ENCODE data around the gene GOSR1. TPM values are rescaled to one million over a fixed set of nuclear protein-coding genes. Genes with fewer than 3 reads are reported as not detected.
"Not testable (repeated sequence)": the region's sequence is repeated elsewhere in the genome, so short reads cannot be mapped to it uniquely, and the experiment has no call there.

GOSR1 gene
- total and polyA plus RNA-seq, 2 donors (not counting 3 experiments of a cell fraction or from before 2014, with no cell fraction given), result 13.8 to 41.0 TPM

DNA sequence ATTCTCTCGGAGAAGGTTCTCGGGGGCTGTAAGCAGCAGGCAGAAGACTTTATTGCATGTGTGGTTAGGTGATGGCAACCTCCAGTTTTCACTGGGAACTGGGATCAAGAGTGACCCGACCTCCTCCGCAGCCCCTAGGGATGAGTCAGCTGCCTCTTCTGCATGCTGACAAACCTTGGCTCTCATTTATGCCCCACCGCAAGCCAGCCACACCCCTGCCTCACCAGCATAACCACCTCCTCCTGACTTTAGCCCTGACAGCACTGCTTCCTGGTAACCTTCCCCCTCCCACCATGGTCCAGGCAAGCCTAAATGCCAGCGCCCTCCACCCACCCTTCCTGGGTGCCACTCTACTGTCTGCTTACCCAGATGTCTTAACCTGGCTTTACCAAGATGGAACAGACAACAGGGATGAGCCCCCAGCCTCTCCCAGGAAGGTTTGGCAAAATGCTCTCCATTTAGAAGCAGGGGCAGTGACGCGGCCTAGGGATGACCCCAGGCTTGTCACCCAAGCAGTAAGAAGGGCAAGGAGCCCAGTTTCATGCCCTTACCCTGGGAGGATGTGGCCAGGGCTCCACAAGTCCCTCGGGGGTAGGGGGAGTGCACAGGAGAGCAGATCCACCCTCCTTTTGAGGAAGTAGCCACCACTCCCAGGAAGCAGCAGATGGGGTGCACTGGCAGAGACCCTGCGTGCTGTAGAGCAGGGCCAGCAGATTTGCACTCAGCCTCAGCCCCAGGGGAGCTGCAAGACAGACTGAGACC, 73.5 kb downstream of the GOSR1 start:
- dilution Hi-C loops (cut with MboI; ENCODE audit: extremely low pct_ligation_motif_present, low sequenced_read_pairs) (no loop called here), intact Hi-C loops (cut with micrococcal nuclease) (no loop called here)
- Histone ChIP-seq H3K27me3 (ENCODE audit: control insufficient read depth in 2 of 2, insufficient read depth in 2 of 2, low read length in 2 of 2) (no peaks in the 10 kb centered on the region), H3K4me2 (ENCODE audit: insufficient read depth, low read length) (no peak overlapping the region), H3K9me1 (replicated peaks; ENCODE audit: control insufficient read depth, extremely low read depth, insufficient read depth, low read length) (no peaks in the 10 kb centered on the region), H3K27ac (ENCODE audit: insufficient read depth, low read depth, low read length) (no peak overlapping the region), H2AFZ (ENCODE audit: low read depth, low read length) (no peak overlapping the region), H3K9ac (replicated peaks; ENCODE audit: extremely low read depth, insufficient read depth, low read length) (no peak overlapping the region), H3K4me1 (ENCODE audit: control insufficient read depth, extremely low read depth, insufficient read depth, low read length) (no peaks in the 10 kb centered on the region), H4K20me1 (replicated peaks; ENCODE audit: control insufficient read depth, extremely low read depth, insufficient read depth, low read length) (no peaks in the 10 kb centered on the region), H3K36me3 (ENCODE audit: control insufficient read depth in 2 of 2, extremely low read depth in 1 of 2, insufficient read depth in 2 of 2, low read length in 2 of 2) (no peaks in the 10 kb centered on the region), H3K79me2 (ENCODE audit: control insufficient read depth, insufficient read depth, low read length) (no peaks in the 10 kb centered on the region), H3K9me3 (replicated peaks; ENCODE audit: control insufficient read depth, insufficient read depth, low read length) (no peaks in the 10 kb centered on the region), H3K4me3 (replicated peaks in 1 of 3; ENCODE audit: insufficient read depth in 1 of 3, low read depth in 1 of 3, low read length in 3 of 3) (no peak overlapping the region)
- ChIA-PET POLR2A (no interaction called here), CTCF (no interaction called here)
- no peak for FAIRE-seq
- TF ChIP-seq POLR2A (IDR thresholded peaks at IDR 0.05; ENCODE audit: low read depth, low read length), result no peak
- no peak for TF ChIP-seq POLR2AphosphoS5 (IDR thresholded peaks at IDR 0.05; ENCODE audit: insufficient read depth, low read depth, low read length)
- no peak for TF ChIP-seq GATA2 (IDR thresholded peaks at IDR 0.05; ENCODE audit: insufficient read depth, insufficient read length, low read depth, low read length)
- TF ChIP-seq JUN (IDR thresholded peaks at IDR 0.05; ENCODE audit: borderline replicate concordance, insufficient read depth, insufficient read length, low read depth), result no peak
- DNase-seq (ENCODE audit: low read depth, low spot score), result no peak
- no TSS peak for BruUV-seq (replicated peaks)

DNA sequence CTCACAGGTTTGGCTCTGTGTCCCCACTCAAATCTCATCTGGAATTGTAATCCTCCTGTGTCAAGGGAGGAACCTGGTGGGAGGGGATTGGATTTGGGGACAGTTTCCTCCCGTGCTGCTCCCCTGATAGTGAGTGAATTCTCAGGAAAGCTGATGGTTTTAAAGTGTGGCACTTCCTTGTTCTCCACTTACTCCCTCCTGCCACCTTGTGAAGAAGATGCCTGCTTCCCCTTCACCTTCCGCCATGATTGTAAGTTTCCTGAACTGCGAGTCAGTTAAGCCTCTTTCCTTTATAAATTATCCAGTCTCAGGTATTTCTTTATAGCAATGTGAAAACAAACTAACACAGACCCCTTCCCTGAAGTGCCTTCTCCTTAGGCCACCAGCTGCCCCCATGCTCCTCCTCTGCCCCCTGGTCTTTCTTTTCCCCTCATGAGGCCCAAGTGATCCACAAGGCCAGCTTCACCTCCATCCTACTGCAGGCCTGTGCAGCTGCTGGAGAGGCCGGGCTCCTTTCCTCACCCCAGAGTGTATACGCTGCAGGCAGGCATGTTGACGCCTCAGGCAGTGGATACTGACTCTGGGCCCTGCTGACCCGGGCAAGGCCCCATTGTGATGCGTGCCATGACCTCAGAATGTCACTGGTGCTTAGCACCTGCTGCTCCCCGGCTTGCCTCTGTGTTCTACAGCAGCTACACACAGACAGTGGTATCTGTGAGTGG, 74.2 kb downstream of the GOSR1 start:
- H3K79me2 ChIP-seq (ENCODE audit: control insufficient read depth, insufficient read depth, low read length); DNase-seq (ENCODE audit: low read depth, low spot score); H3K4me3 ChIP-seq (replicated peaks in 1 of 3; ENCODE audit: insufficient read depth in 1 of 3, low read depth in 1 of 3, low read length in 3 of 3); H4K20me1 ChIP-seq (replicated peaks; ENCODE audit: control insufficient read depth, extremely low read depth, insufficient read depth, low read length); CTCF ChIA-PET; H3K9me3 ChIP-seq (replicated peaks; ENCODE audit: control insufficient read depth, insufficient read depth, low read length); dilution Hi-C loops (cut with MboI; ENCODE audit: extremely low pct_ligation_motif_present, low sequenced_read_pairs); H3K9ac ChIP-seq (replicated peaks; ENCODE audit: extremely low read depth, insufficient read depth, low read length); H3K36me3 ChIP-seq (ENCODE audit: control insufficient read depth in 2 of 2, extremely low read depth in 1 of 2, insufficient read depth in 2 of 2, low read length in 2 of 2); H3K4me1 ChIP-seq (ENCODE audit: control insufficient read depth, extremely low read depth, insufficient read depth, low read length); H2AFZ ChIP-seq (ENCODE audit: low read depth, low read length); H3K4me2 ChIP-seq (ENCODE audit: insufficient read depth, low read length); intact Hi-C loops (cut with micrococcal nuclease); H3K9me1 ChIP-seq (replicated peaks; ENCODE audit: control insufficient read depth, extremely low read depth, insufficient read depth, low read length); H3K27ac ChIP-seq (ENCODE audit: insufficient read depth, low read depth, low read length); FAIRE-seq; BruUV-seq (replicated peaks); POLR2A ChIA-PET; H3K27me3 ChIP-seq (ENCODE audit: control insufficient read depth in 2 of 2, insufficient read depth in 2 of 2, low read length in 2 of 2): not testable (repeated sequence)
